ENCODE data around the gene MYO18B.

DNA sequence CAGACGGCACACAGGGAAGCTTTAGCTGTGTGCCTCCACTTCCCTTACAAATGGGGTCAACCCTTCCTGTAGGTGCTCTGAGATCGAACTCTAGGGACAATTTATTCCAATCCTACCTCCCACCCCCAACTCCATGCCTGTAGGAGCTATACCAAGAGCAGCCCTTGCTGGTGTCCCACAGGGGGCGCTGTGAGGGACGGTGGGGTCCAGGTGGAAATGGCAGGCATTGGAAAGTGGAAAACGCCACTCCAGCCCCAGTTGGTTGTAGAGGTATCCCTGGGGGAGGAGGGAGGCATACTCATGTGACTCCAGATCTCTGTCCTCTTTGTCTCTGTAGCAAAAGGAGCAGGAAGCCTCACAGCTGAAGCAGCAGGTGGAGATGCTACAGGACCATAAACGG is 161.3 kb downstream of the MYO18B start:
- TF ChIP-seq CTCF (IDR thresholded peaks at IDR 0.05), result no peak
- TF ChIP-seq EZH2 (IDR thresholded peaks at IDR 0.05; ENCODE audit: borderline replicate concordance, insufficient read depth, low read depth, low read length, poor library complexity, severe bottlenecking), result no peak
